Mucosa of descending colon (tissue), 3 donors: Measurements from ENCODE around the gene C11orf21. TPM values are rescaled to one million over a fixed set of nuclear protein-coding genes. Genes with fewer than 3 reads are reported as not detected.

ENCODE experiments used
- ATAC-seq: fragments of 200-7000 bp; cut with Tn5 transposase; one replicate; pipeline ENCODE4 v1.9.1; 2020; ENCODE audit warnings: mild to moderate bottlenecking, moderate library complexity
- DNase-seq, 3 donors: peaks; one replicate each; pipeline ENCODE4 v3.0.0-alpha.2; 2020
- H3K36me3 ChIP-seq: fragments of 200-600 bp; one replicate; pipeline ENCODE4 v1.8.0; 2021; ENCODE audit warnings: low read depth, mild to moderate bottlenecking
- H3K4me1 ChIP-seq: fragments of 200-600 bp; one replicate; pipeline ENCODE4 v1.8.0; 2021; ENCODE audit warnings: low read depth, mild to moderate bottlenecking
- H3K4me3 ChIP-seq: fragments of 200-600 bp; one replicate; pipeline ENCODE4 v1.8.0; 2021; ENCODE audit warnings: mild to moderate bottlenecking
- H3K9me3 ChIP-seq: fragments of 200-600 bp; one replicate; pipeline ENCODE4 v1.8.0; 2021; ENCODE audit warnings: mild to moderate bottlenecking
- CTCF ChIP-seq: fragments of 200-600 bp; IDR thresholded peaks from one replicate; pipeline ENCODE4 v1.8.0; 2022; ENCODE audit warnings: antibody characterized with exemption, mild to moderate bottlenecking
- intact Hi-C, 2 donors: fragments of 100-400 bp; cut with DNase I in 1 of 2; cut with micrococcal nuclease in 1 of 2; formaldehyde crosslinking; loops; one replicate each; pipeline versions ENCODE4 v1.11.0 to v1.11.1; 2022; cut with DNase I, micrococcal nuclease
- total RNA-seq, 3 donors: library from RNA; stranded (reverse); fragmentation: NEBNext Ultra II Directional in 2 of 3; extraction: Animal tissue kit (Norgen Biotek cat#: 25700) in 2 of 3; gene quantifications; one replicate each; pipeline versions ENCODE4 v1.2.1 to v1.2.4, GENCODE V29; 2021 to 2023
- donor health status: DM: no; HTN: no; CAD: no; lungs with moderate emphysema.
- donor health status: DM: no; HTN: no; CAD: no.
- donor health status: DM: no; HTN: yes; CAD: no.

The C11orf21 gene
- total RNA-seq, 3 donors from 2014 or later: 0.35 to 2.3 (median 1.9) TPM

- Histone ChIP-seq H3K4me3 (no peak overlapping the region), H3K4me1 (no peaks in the 10 kb centered on the region), H3K9me3 (no peaks in the 10 kb centered on the region), H3K36me3 (no peaks in the 10 kb centered on the region)
- no peak for DNase-seq
- no peak for TF ChIP-seq CTCF
- no peak for ATAC-seq
- intact Hi-C loops: no loop called here
Observed at GRCh38 chr11:2247496-2247895, 54.2 kb downstream of the C11orf21 start.

Other genes starting within 250 kb of the C11orf21 start
- 10 to 100 TPM in 2 of 3 donors, 1 to 10 TPM in 1; 7.6 to 27.6 (median 12.1) TPM for gene IGF2, start 162.5 kb downstream of the C11orf21 start, total RNA-seq
- not detected for gene INS, start 140.7 kb downstream of the C11orf21 start, total RNA-seq
- under 1 TPM in 1 of 3 donors, not detected in 2; 0.17 TPM for gene TH, start 130.1 kb downstream of the C11orf21 start, total RNA-seq
- gene ASCL2, start 31.3 kb downstream of the C11orf21 start, total RNA-seq: 1 to 10 TPM; 2.6 to 8.4 (median 8.1) TPM
- gene TSPAN32, start 95 bp upstream of the C11orf21 start, total RNA-seq: 1 to 10 TPM; 1.2 to 2.8 (median 2.6) TPM
- 100 to 1,000 TPM in 2 of 3 donors, 10 to 100 TPM in 1; 98.7 to 551 (median 186) TPM for gene CD81, start 75.4 kb upstream of the C11orf21 start, total RNA-seq
- gene TSSC4, start 98.8 kb upstream of the C11orf21 start, total RNA-seq: 10 to 100 TPM; 33.9 to 58.8 (median 39.2) TPM
- gene TRPM5, start 142.6 kb upstream of the C11orf21 start, total RNA-seq: 1 to 10 TPM; 2.2 to 3.7 (median 2.5) TPM
- 10 to 100 TPM; 15.5 to 44.7 (median 37.4) TPM for gene KCNQ1, start 143.1 kb upstream of the C11orf21 start, total RNA-seq